Measurements from ENCODE around the gene NDUFAF2.

DNA sequence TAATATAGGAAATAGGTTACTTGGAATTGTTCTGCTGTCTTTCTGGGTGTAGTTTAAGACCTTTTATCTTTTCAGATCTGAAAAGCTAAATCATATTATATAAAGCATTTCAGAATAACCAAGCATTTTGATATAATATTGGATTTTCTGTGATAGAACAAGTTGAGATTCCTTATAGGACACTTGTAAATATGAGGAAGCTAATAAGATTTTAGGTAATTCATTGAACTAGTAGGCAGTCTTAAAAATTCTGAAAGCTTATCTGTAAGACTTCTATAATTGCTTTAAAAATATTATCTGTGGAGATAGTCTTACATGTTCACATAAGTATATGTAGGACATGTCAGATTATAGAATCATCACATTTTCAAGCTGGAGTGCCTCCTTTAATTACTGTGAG is 114.5 kb downstream of the NDUFAF2 start:
- TF ChIP-seq SPEN (CRISPR knock-in tag; IDR thresholded peaks at IDR 0.05; ENCODE audit: low read depth) (no peak), KLF16 (CRISPR knock-in tag; IDR thresholded peaks at IDR 0.05) (no peak), SP1 (IDR thresholded peaks at IDR 0.05) (no peak), SP1 (CRISPR knock-in tag; IDR thresholded peaks at IDR 0.05) (no peak), NFE2L2 (IDR thresholded peaks at IDR 0.05; ENCODE audit: low read length) (no peak), ZNF343 (CRISPR knock-in tag; IDR thresholded peaks at IDR 0.05) (no peak), ZNF274 (CRISPR knock-in tag; IDR thresholded peaks at IDR 0.05) (no peak), EZH2 (conservative IDR thresholded peaks at IDR 0.05; ENCODE audit: low read depth, low read length) (no peak), CBFB (CRISPR knock-in tag; IDR thresholded peaks at IDR 0.05) (no peak), ZNF562 (CRISPR knock-in tag; IDR thresholded peaks at IDR 0.05; ENCODE audit: borderline replicate concordance) (no peak)
